Neural cell (in vitro differentiated cells): ENCODE measurements around the gene ZBTB7C.

ENCODE experiments used
- CTCF ChIP-seq: fragments of 450-650 bp; IDR thresholded peaks from 2 replicates; pipeline ENCODE4 v1.5.1; 2014; ENCODE audit warnings: antibody characterized with exemption, mild to moderate bottlenecking, moderate library complexity; ENCODE audit not compliant: poor library complexity, severe bottlenecking
- EP300 ChIP-seq: fragments of 450-650 bp; conservative IDR thresholded peaks from 2 replicates; pipeline ENCODE4 v1.6.1; 2014; ENCODE audit warnings: antibody characterized with exemption, mild to moderate bottlenecking, moderate library complexity; ENCODE audit not compliant: poor library complexity, severe bottlenecking
- MXI1 ChIP-seq: fragments of 450-650 bp; conservative IDR thresholded peaks from 2 replicates; pipeline ENCODE4 v1.6.1; 2014; ENCODE audit warnings: antibody characterized with exemption, mild to moderate bottlenecking; ENCODE audit not compliant: poor library complexity, severe bottlenecking
- POLR2AphosphoS5 ChIP-seq: IDR thresholded peaks from 2 replicates; pipeline ENCODE4 v1.6.1; 2012
- RAD21 ChIP-seq: fragments of 450-650 bp; conservative IDR thresholded peaks from 2 replicates; pipeline ENCODE4 v1.6.1; 2014; ENCODE audit warnings: antibody characterized with exemption, mild to moderate bottlenecking, moderate library complexity
- SMC3 ChIP-seq: fragments of 450-650 bp; conservative IDR thresholded peaks from 2 replicates; pipeline ENCODE4 v1.6.1; 2014; ENCODE audit warnings: antibody characterized with exemption, mild to moderate bottlenecking, moderate library complexity; ENCODE audit not compliant: poor library complexity
- TF ChIP-seq, protein P1 (sequence below): IDR thresholded peaks from 2 replicates; pipeline ENCODE4 v1.6.1; 2012; ENCODE audit warnings: borderline replicate concordance

- TF ChIP-seq CTCF, result no peak
- no peak for TF ChIP-seq RAD21
- TF ChIP-seq POLR2AphosphoS5, result no peak
- no peak for TF ChIP-seq SMC3
- TF ChIP-seq EP300, result no peak
- TF ChIP-seq, protein P1, sequence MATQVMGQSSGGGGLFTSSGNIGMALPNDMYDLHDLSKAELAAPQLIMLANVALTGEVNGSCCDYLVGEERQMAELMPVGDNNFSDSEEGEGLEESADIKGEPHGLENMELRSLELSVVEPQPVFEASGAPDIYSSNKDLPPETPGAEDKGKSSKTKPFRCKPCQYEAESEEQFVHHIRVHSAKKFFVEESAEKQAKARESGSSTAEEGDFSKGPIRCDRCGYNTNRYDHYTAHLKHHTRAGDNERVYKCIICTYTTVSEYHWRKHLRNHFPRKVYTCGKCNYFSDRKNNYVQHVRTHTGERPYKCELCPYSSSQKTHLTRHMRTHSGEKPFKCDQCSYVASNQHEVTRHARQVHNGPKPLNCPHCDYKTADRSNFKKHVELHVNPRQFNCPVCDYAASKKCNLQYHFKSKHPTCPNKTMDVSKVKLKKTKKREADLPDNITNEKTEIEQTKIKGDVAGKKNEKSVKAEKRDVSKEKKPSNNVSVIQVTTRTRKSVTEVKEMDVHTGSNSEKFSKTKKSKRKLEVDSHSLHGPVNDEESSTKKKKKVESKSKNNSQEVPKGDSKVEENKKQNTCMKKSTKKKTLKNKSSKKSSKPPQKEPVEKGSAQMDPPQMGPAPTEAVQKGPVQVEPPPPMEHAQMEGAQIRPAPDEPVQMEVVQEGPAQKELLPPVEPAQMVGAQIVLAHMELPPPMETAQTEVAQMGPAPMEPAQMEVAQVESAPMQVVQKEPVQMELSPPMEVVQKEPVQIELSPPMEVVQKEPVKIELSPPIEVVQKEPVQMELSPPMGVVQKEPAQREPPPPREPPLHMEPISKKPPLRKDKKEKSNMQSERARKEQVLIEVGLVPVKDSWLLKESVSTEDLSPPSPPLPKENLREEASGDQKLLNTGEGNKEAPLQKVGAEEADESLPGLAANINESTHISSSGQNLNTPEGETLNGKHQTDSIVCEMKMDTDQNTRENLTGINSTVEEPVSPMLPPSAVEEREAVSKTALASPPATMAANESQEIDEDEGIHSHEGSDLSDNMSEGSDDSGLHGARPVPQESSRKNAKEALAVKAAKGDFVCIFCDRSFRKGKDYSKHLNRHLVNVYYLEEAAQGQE, result no peak
- no peak for TF ChIP-seq MXI1
Observed at GRCh38 chr18:48333563-48333962, 75.6 kb downstream of the ZBTB7C start.
